Measurements from ENCODE around the gene KCNQ4. TPM values are rescaled to one million over a fixed set of nuclear protein-coding genes. Genes with fewer than 3 reads are reported as not detected.

KCNQ4 gene
- polyA plus RNA-seq, 1 donor, result 2.2 TPM

DNA sequence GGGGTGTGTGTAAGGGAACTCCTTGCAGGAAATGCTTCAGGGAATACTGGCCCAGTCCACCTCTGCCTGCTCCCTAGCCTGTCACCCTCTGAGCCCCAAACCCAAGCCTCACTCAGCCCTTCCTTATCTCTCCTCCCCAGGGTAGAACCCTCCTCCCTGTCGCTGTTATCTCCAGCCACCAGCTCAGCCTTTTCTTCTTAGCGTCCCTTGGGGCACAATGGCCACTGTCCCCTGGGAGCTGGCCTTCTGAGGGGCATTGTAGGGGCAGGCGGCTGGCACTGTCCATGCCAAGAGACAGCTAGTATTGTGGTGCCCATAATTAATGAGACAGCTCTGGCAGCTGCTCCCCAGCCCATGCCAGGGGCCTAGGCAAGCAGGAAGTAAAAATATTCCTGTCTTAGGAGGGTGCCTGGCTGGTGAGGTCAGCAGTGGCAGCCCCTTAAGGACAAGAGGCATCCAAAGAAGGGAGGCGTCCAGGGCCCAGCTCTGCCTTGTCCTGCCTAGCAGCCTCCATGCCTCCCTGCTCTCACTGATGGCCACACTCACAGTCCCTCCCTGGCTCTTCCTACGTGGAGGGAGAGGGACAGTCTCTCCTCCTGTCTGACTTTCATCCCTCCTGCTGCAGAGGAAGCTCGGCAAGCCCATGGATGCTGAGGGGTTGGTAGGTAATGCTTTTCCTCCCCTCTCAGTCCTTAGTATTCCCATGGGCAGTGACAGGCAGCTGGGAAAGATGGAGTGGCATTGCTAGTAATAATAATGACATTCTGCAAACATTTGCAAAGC, 37.5 kb downstream of the KCNQ4 start:
- Histone ChIP-seq H3K9me3 (ENCODE audit: control insufficient read depth, low read depth, low read length) (no peaks in the 10 kb centered on the region), H3K36me3 (ENCODE audit: control insufficient read depth, insufficient read depth, low read length) (no peaks in the 10 kb centered on the region), H3K27me3 (ENCODE audit: control insufficient read depth, insufficient read depth, low read length) (peaks cover 26% of the 10 kb centered on the region), H3K4me3 (ENCODE audit: low read length) (no peak overlapping the region), H3K27ac (ENCODE audit: low read length) (no peak overlapping the region), H3K4me1 (ENCODE audit: control insufficient read depth, insufficient read depth, low read length) (no peaks in the 10 kb centered on the region)
- no CpG with 5 or more reads among the region's 6 CpGs for WGBS (ENCODE audit: insufficient coverage, low lambda C conversion rate)
- no peak for DNase-seq

DNA sequence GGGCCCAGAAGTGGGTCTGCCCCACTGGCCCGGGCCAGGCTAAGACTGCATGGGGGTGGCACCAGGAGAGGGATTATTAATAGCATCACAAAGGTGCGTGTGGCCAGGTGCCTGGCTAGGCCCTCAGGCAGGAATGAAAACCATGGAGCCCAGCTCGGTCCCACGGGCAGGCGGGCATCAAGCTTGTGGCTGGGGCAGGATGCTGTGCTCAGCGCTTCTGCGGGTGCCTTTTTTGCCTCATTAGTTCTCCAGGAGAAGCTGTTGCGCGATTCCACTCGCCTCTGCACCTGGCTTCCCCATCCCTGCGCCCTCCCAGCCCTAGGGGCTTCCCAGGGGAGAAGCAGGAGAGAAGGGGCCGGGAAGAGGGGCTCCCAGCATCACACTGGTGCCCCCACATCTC, 39.3 kb downstream of the KCNQ4 start:
- H3K27me3 ChIP-seq (ENCODE audit: control insufficient read depth, insufficient read depth, low read length), result peaks cover 15% of the 10 kb centered on the region
- no peak overlapping the region for H3K4me3 ChIP-seq (ENCODE audit: low read length)
- DNase-seq, result no peak
- no peaks in the 10 kb centered on the region for H3K36me3 ChIP-seq (ENCODE audit: control insufficient read depth, insufficient read depth, low read length)
- H3K9me3 ChIP-seq (ENCODE audit: control insufficient read depth, low read depth, low read length), result no peaks in the 10 kb centered on the region
- no peak overlapping the region for H3K27ac ChIP-seq (ENCODE audit: low read length)
- WGBS (ENCODE audit: insufficient coverage, low lambda C conversion rate), result no CpG with 5 or more reads among the region's 12 CpGs
- no peaks in the 10 kb centered on the region for H3K4me1 ChIP-seq (ENCODE audit: control insufficient read depth, insufficient read depth, low read length)

DNA sequence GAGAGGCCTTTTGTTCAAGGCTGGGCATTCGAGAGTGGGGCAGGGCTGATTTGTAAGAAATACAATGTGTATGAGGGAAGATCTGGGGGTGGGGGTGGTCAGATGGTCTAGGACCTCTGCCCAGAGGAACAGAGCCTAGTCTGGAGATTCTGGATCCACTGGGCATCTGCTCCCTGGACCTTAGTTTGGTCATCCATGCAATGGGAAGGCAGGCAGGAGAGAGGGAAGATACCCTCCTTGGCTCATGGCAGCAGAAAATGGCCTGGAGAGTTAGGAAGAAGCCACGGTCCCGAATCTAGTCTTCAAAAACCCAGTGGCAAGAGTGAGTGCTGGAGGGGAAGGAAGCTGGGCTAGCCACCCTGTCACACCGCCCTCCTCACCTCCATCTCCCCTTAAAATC, 39.8 kb downstream of the KCNQ4 start:
- H3K27ac ChIP-seq (ENCODE audit: low read length), result no peak overlapping the region
- no peaks in the 10 kb centered on the region for H3K9me3 ChIP-seq (ENCODE audit: control insufficient read depth, low read depth, low read length)
- WGBS (ENCODE audit: insufficient coverage, low lambda C conversion rate), result no CpG with 5 or more reads among the region's 4 CpGs
- DNase-seq, result no peak
- H3K27me3 ChIP-seq (ENCODE audit: control insufficient read depth, insufficient read depth, low read length), result peaks cover 10% of the 10 kb centered on the region
- no peaks in the 10 kb centered on the region for H3K4me1 ChIP-seq (ENCODE audit: control insufficient read depth, insufficient read depth, low read length)
- H3K4me3 ChIP-seq (ENCODE audit: low read length), result no peak overlapping the region
- H3K36me3 ChIP-seq (ENCODE audit: control insufficient read depth, insufficient read depth, low read length), result no peaks in the 10 kb centered on the region

DNA sequence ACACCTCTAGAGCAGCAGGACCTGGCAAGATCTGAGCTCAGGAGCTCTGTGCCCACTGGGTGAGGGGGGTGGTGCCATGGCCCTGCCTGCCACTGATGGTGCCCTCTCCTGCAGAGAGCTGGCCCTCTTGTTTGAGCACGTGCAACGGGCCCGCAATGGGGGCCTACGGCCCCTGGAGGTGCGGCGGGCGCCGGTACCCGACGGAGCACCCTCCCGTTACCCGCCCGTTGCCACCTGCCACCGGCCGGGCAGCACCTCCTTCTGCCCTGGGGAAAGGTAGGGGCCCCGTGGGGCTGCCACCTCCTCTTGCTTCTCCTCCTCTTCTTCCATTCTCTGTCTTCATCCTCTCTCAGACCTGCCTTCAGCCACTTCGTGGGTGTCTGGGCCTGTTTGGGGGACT, 40.4 kb downstream of the KCNQ4 start:
- H3K36me3 ChIP-seq (ENCODE audit: control insufficient read depth, insufficient read depth, low read length), result no peaks in the 10 kb centered on the region
- H3K9me3 ChIP-seq (ENCODE audit: control insufficient read depth, low read depth, low read length), result no peaks in the 10 kb centered on the region
- WGBS (ENCODE audit: insufficient coverage, low lambda C conversion rate), result no CpG with 5 or more reads among the region's 17 CpGs
- H3K27me3 ChIP-seq (ENCODE audit: control insufficient read depth, insufficient read depth, low read length), result peaks cover 5% of the 10 kb centered on the region
- H3K4me3 ChIP-seq (ENCODE audit: low read length), result no peak overlapping the region
- no peaks in the 10 kb centered on the region for H3K4me1 ChIP-seq (ENCODE audit: control insufficient read depth, insufficient read depth, low read length)
- DNase-seq, result no peak
- H3K27ac ChIP-seq (ENCODE audit: low read length), result no peak overlapping the region

DNA sequence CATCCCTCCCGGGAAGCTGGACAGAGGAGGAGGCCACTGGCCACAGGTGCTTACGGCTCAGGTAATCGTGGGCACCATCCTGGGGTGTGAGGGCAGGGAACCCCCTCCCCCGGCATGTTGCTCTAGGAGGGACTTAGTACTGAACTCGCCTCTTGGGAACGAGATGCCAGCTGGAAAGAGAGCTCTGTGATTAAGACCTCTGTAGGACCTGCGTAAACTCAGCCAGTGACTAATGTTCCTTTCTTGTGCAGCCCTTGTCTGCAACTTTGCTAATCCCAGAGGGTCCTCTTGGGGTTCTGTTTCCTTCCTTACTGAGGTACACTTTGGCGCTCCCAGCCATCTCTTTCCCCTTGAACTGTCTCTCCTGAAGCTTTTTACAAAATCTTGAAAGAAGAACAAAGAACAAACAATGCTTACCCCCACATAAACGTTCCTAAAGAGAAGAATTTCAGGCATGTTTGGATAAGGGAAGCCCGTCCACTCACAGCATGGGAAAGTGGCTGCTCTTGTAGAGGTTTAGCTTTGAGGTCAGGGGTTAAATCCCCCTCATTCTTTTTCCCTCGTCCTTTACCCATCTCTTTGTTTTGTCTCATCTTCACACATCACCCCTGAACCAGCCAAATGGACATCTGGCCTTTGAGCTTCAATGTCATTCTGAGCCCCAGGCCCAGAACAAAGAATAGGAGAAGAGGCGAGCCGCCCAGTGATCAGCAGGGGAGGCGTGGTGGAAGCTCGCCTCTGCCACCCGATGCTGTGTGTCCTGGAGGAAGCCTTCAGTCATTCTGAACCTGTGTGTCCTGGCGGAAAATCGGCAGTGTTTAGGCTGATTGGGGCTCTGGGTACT, 41.2 kb downstream of the KCNQ4 start:
- H3K36me3 ChIP-seq (ENCODE audit: control insufficient read depth, insufficient read depth, low read length), result no peaks in the 10 kb centered on the region
- no peaks in the 10 kb centered on the region for H3K9me3 ChIP-seq (ENCODE audit: control insufficient read depth, low read depth, low read length)
- H3K4me3 ChIP-seq (ENCODE audit: low read length), result no peak overlapping the region
- peak overlapping the region; percentile 17 for H3K27ac ChIP-seq (ENCODE audit: low read length)
- no peaks in the 10 kb centered on the region for H3K27me3 ChIP-seq (ENCODE audit: control insufficient read depth, insufficient read depth, low read length)
- no peaks in the 10 kb centered on the region for H3K4me1 ChIP-seq (ENCODE audit: control insufficient read depth, insufficient read depth, low read length)
- no peak for DNase-seq
- 60% methylated on average over 2 of the region's 18 CpGs for WGBS (ENCODE audit: insufficient coverage, low lambda C conversion rate)

DNA sequence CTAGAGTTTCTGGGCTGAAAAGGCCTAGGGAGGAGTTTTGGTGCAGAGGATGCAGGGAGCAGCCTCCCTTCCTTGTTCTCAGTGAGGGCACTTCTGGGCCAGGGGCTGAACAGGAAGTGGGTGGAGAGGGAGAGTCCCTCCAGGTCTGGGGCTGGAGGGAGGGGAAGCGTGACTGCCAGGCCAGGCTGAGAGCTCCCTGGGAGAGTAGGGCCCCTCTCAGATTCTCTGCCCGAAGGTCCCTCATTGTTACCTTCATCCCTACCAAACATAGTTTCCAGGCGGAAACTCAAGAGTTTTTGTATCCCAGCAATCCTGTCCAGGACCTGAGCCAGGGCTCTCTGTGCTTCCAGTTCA, 41.8 kb downstream of the KCNQ4 start:
- Histone ChIP-seq H3K4me1 (ENCODE audit: control insufficient read depth, insufficient read depth, low read length) (no peaks in the 10 kb centered on the region), H3K27me3 (ENCODE audit: control insufficient read depth, insufficient read depth, low read length) (no peaks in the 10 kb centered on the region), H3K27ac (ENCODE audit: low read length) (no peak overlapping the region), H3K4me3 (ENCODE audit: low read length) (no peak overlapping the region), H3K36me3 (ENCODE audit: control insufficient read depth, insufficient read depth, low read length) (no peaks in the 10 kb centered on the region), H3K9me3 (ENCODE audit: control insufficient read depth, low read depth, low read length) (no peaks in the 10 kb centered on the region)
- no CpG with 5 or more reads among the region's 3 CpGs for WGBS (ENCODE audit: insufficient coverage, low lambda C conversion rate)
- no peak for DNase-seq

GRCh38 chr1:40825996-40826395, 42.4 kb downstream of the KCNQ4 start:
- H3K4me1 ChIP-seq (ENCODE audit: control insufficient read depth, insufficient read depth, low read length), result no peaks in the 10 kb centered on the region
- H3K27me3 ChIP-seq (ENCODE audit: control insufficient read depth, insufficient read depth, low read length), result no peaks in the 10 kb centered on the region
- DNase-seq, result no peak
- no peak overlapping the region for H3K27ac ChIP-seq (ENCODE audit: low read length)
- no peak overlapping the region for H3K4me3 ChIP-seq (ENCODE audit: low read length)
- no CpG with 5 or more reads among the region's 5 CpGs for WGBS (ENCODE audit: insufficient coverage, low lambda C conversion rate)
- no peaks in the 10 kb centered on the region for H3K9me3 ChIP-seq (ENCODE audit: control insufficient read depth, low read depth, low read length)
- no peaks in the 10 kb centered on the region for H3K36me3 ChIP-seq (ENCODE audit: control insufficient read depth, insufficient read depth, low read length)

DNA sequence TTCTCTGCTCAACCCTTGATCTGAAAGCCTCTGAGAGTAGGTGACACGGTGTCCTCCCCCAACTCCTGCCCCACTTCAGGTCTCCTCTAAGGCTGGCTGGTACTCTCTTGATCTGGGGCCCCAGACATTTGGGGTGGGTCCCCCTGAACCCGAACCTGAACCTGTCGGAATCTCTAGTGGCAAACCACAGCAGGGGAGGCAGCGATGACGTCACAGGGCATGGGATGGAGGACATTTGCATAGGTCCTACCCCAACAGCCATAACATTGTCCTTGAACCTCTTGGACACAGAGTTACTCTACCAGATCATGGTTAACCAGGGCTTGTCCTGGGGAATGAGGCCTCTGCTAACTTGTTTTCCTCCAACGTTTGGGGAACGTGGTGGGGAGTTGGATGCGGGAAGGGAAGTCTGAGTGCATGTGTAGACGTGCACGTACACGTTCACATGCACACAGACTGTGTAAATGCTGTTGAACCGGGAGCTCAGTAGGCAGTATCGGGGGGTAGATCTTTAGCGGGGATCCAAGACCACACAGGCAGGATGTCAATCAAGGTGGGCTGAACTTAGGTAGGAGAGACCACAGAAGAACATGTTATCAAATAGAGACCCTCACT, 46.2 kb downstream of the KCNQ4 start:
- no peaks in the 10 kb centered on the region for H3K27me3 ChIP-seq (ENCODE audit: control insufficient read depth, insufficient read depth, low read length)
- no peaks in the 10 kb centered on the region for H3K36me3 ChIP-seq (ENCODE audit: control insufficient read depth, insufficient read depth, low read length)
- no peak overlapping the region for H3K4me3 ChIP-seq (ENCODE audit: low read length)
- DNase-seq, result no peak
- H3K9me3 ChIP-seq (ENCODE audit: control insufficient read depth, low read depth, low read length), result no peaks in the 10 kb centered on the region
- no CpG with 5 or more reads among the region's 14 CpGs for WGBS (ENCODE audit: insufficient coverage, low lambda C conversion rate)
- H3K4me1 ChIP-seq (ENCODE audit: control insufficient read depth, insufficient read depth, low read length), result no peaks in the 10 kb centered on the region
- H3K27ac ChIP-seq (ENCODE audit: low read length), result no peak overlapping the region

DNA sequence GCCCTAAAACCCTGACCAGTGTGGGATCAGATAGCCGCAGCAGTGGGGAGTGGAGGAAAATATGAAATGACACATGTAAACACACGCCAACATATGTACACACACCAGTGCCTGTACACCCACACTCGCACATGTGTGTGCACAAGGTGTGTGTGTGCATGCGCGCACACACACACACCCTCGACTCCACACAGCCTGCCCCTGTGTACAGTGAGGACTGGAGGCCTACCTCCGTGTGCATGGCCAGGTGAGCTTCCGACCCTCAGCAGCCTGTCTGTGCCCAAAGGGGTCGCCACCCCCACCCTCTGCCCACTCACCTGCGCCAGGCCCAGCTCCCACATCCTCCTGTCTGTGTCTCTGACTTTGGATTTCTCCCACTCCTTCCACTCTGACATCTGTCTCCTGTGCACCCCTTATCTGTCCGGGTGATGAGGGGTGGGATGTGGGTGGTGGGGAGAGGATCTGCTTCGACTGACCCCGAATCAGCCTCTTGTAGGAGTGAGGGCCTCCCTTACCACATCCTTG, 46.9 kb downstream of the KCNQ4 start:
- H3K4me1 ChIP-seq (ENCODE audit: control insufficient read depth, insufficient read depth, low read length), result no peaks in the 10 kb centered on the region
- WGBS (ENCODE audit: insufficient coverage, low lambda C conversion rate), result no CpG with 5 or more reads among the region's 13 CpGs
- H3K36me3 ChIP-seq (ENCODE audit: control insufficient read depth, insufficient read depth, low read length), result no peaks in the 10 kb centered on the region
- no peaks in the 10 kb centered on the region for H3K27me3 ChIP-seq (ENCODE audit: control insufficient read depth, insufficient read depth, low read length)
- DNase-seq, result no peak
- H3K4me3 ChIP-seq (ENCODE audit: low read length), result no peak overlapping the region
- no peaks in the 10 kb centered on the region for H3K9me3 ChIP-seq (ENCODE audit: control insufficient read depth, low read depth, low read length)
- H3K27ac ChIP-seq (ENCODE audit: low read length), result no peak overlapping the region

DNA sequence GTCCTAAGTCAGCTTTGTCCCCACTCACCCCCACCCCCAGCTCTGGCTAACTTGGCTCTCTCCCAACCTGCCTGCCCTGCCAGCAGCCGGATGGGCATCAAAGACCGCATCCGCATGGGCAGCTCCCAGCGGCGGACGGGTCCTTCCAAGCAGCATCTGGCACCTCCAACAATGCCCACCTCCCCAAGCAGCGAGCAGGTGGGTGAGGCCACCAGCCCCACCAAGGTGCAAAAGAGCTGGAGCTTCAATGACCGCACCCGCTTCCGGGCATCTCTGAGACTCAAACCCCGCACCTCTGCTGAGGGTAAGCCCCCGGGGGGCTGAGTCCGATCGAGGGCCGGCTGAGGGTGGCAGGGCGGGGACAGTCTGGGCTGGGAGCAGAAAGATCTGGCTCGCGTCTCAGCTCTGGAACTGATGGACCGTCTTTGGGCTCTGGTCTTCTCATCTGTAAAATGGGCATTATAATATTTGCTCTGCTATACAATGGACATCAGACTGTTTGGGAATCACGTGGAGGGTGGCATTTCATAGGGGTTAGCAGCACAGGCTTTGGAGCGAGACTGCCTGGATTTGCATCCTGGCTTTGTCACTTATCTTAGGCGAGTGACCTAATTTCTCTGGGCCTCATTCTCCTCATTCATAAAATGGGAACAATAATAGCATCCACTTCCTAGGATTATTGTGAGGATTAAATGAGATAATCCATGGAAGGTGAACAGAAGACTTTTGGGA, 47.6 kb downstream of the KCNQ4 start:
- WGBS (ENCODE audit: insufficient coverage, low lambda C conversion rate), result no CpG with 5 or more reads among the region's 22 CpGs
- no peak for DNase-seq

More for the DNA sequence above, 47.6 kb downstream of the KCNQ4 start:
- H3K4me1 ChIP-seq (ENCODE audit: control insufficient read depth, insufficient read depth, low read length), result no peaks in the 10 kb centered on the region
- H3K36me3 ChIP-seq (ENCODE audit: control insufficient read depth, insufficient read depth, low read length), result no peaks in the 10 kb centered on the region
- no peaks in the 10 kb centered on the region for H3K9me3 ChIP-seq (ENCODE audit: control insufficient read depth, low read depth, low read length)
- H3K27ac ChIP-seq (ENCODE audit: low read length), result no peak overlapping the region
- H3K27me3 ChIP-seq (ENCODE audit: control insufficient read depth, insufficient read depth, low read length), result no peaks in the 10 kb centered on the region
- H3K4me3 ChIP-seq (ENCODE audit: low read length), result no peak overlapping the region

All from large intestine (tissue), 3 donors.